H1 (cell line): ENCODE results near the gene GATA1. TPM values are rescaled to one million over a fixed set of nuclear protein-coding genes. Genes with fewer than 3 reads are reported as not detected.

Experiments used
- CHD2 ChIP-seq: IDR thresholded peaks from 2 replicates; pipeline ENCODE4 v1.6.1; 2012; ENCODE audit warnings: low read length, improper control_type of control experiment
- EGR1 ChIP-seq: IDR thresholded peaks from 2 replicates; pipeline ENCODE4 v1.6.1; 2011; ENCODE audit warnings: low read depth, low read length, borderline replicate concordance
- NRF1 ChIP-seq: IDR thresholded peaks from 2 replicates; pipeline ENCODE4 v1.6.1; 2011; ENCODE audit warnings: mild to moderate bottlenecking, low read depth, low read length, improper control_type of control experiment
- POLR2A ChIP-seq, 2 experiments: IDR thresholded peaks; 1 replicate in 1 of 2; 2 replicates in 1 of 2; pipeline ENCODE4 v1.6.1; 2011; ENCODE audit warnings: low read depth in 2 of 2, low read length in 2 of 2, mild to moderate bottlenecking in 2 of 2; ENCODE audit errors: control extremely low read depth in 1 of 2
- RNF2 ChIP-seq: fragments of 200-900, 300-1000 bp; sonication (generic); IDR thresholded peaks from 2 replicates; pipeline ENCODE4 v1.7.1; 2016; ENCODE audit warnings: borderline replicate concordance, low read depth, mild to moderate bottlenecking, antibody characterized with exemption, low read length; ENCODE audit not compliant: poor library complexity, severe bottlenecking; ENCODE audit errors: missing control alignments
- SRF ChIP-seq: IDR thresholded peaks from 2 replicates; pipeline ENCODE4 v1.6.1; 2011; ENCODE audit warnings: mild to moderate bottlenecking, low read depth, low read length, moderate library complexity
- TAF7 ChIP-seq: optimal IDR thresholded peaks from 2 replicates; pipeline ENCODE3; 2011; ENCODE audit warnings: low read depth, mild to moderate bottlenecking, inconsistent platforms, low read length, moderate library complexity, borderline replicate concordance
- polyA plus RNA-seq, 7 experiments: library from polyadenylated mRNA; depleted of rRNA in 3 of 7; stranded (reverse) in 5 of 7; unstranded in 2 of 7; fragments of >200 nt in 5 of 7; fragments of 200-250 nt in 2 of 7; gene quantifications; 1 replicate in 5 of 7; 2 replicates in 1 of 7; 4 replicates in 1 of 7; pipeline versions ENCODE4 v1.2.1 to v1.2.3, GENCODE V29; 2011 to 2013; ENCODE audit warnings: missing spikeins in 2 of 7, mixed read lengths in 2 of 7
- total RNA-seq: library from RNA; stranded (reverse); fragmentation: NEBNext Ultra II Directional; extraction: Animal tissue kit (Norgen Biotek cat#: 25700); gene quantifications from 2 replicates; pipeline ENCODE4 v1.2.1, GENCODE V29; 2021
- TF ChIP-seq, protein P1 (sequence below), 3 experiments: IDR thresholded peaks; 1 replicate in 2 of 3; 2 replicates in 1 of 3; pipeline versions ENCODE4 v1.5.1 to v1.6.1; 2011; ENCODE audit warnings: low read length in 3 of 3, mild to moderate bottlenecking in 3 of 3, inconsistent platforms in 2 of 3, low read depth in 1 of 3, moderate library complexity in 1 of 3; ENCODE audit not compliant: insufficient read depth in 1 of 3; ENCODE audit errors: control extremely low read depth in 1 of 3
- TF ChIP-seq, protein P2 (sequence below): IDR thresholded peaks from 2 replicates; pipeline ENCODE4 v1.6.1; 2011; ENCODE audit warnings: low read depth, mild to moderate bottlenecking, low read length; ENCODE audit not compliant: insufficient read depth

The GATA1 gene
- total and polyA plus RNA-seq, 2 of the 8 experiments (the other 6 are each of a cell fraction or from before 2014, with no cell fraction given): 0.05 TPM; not detected in 1

DNA sequence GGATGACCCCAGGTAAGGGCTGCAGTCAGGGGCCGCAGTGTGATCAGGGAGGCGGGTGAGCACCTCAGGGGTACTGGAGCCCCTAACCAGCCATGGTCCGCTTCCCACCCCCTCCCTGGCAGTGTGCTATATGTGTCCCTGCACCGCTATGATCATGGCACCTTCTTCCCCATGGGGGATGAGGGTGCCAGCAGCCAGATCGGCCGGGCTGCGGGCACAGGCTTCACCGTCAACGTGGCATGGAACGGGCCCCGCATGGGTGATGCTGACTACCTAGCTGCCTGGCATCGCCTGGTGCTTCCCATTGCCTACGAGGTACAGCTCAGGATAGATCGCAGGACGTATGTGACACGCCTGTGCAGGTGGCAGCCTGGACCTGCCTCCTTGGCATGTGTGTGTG is 31.7 kb downstream of the GATA1 start (continued):
- TF ChIP-seq, protein P1, sequence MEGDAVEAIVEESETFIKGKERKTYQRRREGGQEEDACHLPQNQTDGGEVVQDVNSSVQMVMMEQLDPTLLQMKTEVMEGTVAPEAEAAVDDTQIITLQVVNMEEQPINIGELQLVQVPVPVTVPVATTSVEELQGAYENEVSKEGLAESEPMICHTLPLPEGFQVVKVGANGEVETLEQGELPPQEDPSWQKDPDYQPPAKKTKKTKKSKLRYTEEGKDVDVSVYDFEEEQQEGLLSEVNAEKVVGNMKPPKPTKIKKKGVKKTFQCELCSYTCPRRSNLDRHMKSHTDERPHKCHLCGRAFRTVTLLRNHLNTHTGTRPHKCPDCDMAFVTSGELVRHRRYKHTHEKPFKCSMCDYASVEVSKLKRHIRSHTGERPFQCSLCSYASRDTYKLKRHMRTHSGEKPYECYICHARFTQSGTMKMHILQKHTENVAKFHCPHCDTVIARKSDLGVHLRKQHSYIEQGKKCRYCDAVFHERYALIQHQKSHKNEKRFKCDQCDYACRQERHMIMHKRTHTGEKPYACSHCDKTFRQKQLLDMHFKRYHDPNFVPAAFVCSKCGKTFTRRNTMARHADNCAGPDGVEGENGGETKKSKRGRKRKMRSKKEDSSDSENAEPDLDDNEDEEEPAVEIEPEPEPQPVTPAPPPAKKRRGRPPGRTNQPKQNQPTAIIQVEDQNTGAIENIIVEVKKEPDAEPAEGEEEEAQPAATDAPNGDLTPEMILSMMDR (IDR thresholded peaks at IDR 0.05; ENCODE audit: control extremely low read depth in 1 of 3, insufficient read depth in 1 of 3, low read depth in 1 of 3, low read length in 3 of 3): no peak
- TF ChIP-seq TAF7 (no peak), SRF (no peak), EGR1 (no peak), NRF1 (no peak), POLR2A (IDR thresholded peaks at IDR 0.05; ENCODE audit: control extremely low read depth in 1 of 2, low read depth in 2 of 2, low read length in 2 of 2) (no peak), CHD2 (no peak), RNF2 (no peak)
- TF ChIP-seq, protein P2, sequence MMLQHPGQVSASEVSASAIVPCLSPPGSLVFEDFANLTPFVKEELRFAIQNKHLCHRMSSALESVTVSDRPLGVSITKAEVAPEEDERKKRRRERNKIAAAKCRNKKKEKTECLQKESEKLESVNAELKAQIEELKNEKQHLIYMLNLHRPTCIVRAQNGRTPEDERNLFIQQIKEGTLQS: no peak
